MM.1S (cell line): ENCODE measurements around the gene CABP7.

ENCODE experiments used
- DNase-seq: peaks from one replicate; pipeline ENCODE4 v3.0.0-alpha.2; 2015
- H2AFZ ChIP-seq: fragments of 300-600 bp; sonication (generic); 2 replicates; pipeline ENCODE4 v1.6.0; 2016; ENCODE audit warnings: antibody characterized with exemption, low read length
- H3F3A ChIP-seq: fragments of 300-600 bp; sonication (generic); 2 replicates; pipeline ENCODE4 v1.6.1; 2016; ENCODE audit warnings: mild to moderate bottlenecking, antibody characterized with exemption, low read length, moderate library complexity, mixed read lengths; ENCODE audit not compliant: insufficient read depth
- H3K27ac ChIP-seq: fragments of 300-600 bp; sonication (generic); 2 replicates; pipeline ENCODE4 v1.5.1; 2016; ENCODE audit warnings: mild to moderate bottlenecking, low read length
- H3K27me3 ChIP-seq: fragments of 300-600 bp; sonication (generic); replicated peaks from 2 replicates; pipeline ENCODE4 v1.6.0; 2016; ENCODE audit warnings: low read length; ENCODE audit not compliant: insufficient read depth
- H3K36me3 ChIP-seq: fragments of 300-600 bp; sonication (generic); replicated peaks from 2 replicates; pipeline ENCODE4 v1.6.1; 2016; ENCODE audit warnings: mild to moderate bottlenecking, low read length, mixed read lengths; ENCODE audit not compliant: insufficient read depth
- H3K4me1 ChIP-seq: fragments of 300-600 bp; sonication (generic); 2 replicates; pipeline ENCODE4 v1.6.1; 2016; ENCODE audit warnings: low read length, mixed read lengths
- H3K4me2 ChIP-seq: fragments of 300-600 bp; sonication (generic); 2 replicates; pipeline ENCODE4 v1.6.0; 2016; ENCODE audit warnings: low read depth, low read length
- H3K4me3 ChIP-seq: fragments of 300-600 bp; sonication (generic); 2 replicates; pipeline ENCODE4 v1.5.1; 2016; ENCODE audit warnings: low read length, mixed read lengths
- H3K79me2 ChIP-seq: fragments of 300-600 bp; sonication (generic); 2 replicates; pipeline ENCODE4 v1.6.1; 2016; ENCODE audit warnings: mixed run types, low read length, mixed read lengths
- H3K9ac ChIP-seq: fragments of 300-600 bp; sonication (generic); 2 replicates; pipeline ENCODE4 v1.6.1; 2016; ENCODE audit warnings: low read length, mixed read lengths
- H3K9me2 ChIP-seq: fragments of 300-600 bp; sonication (generic); replicated peaks from 2 replicates; pipeline ENCODE4 v1.6.1; 2016; ENCODE audit warnings: mild to moderate bottlenecking, low read length, mixed read lengths; ENCODE audit not compliant: insufficient read depth
- H3K9me3 ChIP-seq: fragments of 300-600 bp; sonication (generic); replicated peaks from 2 replicates; pipeline ENCODE4 v1.6.1; 2016; ENCODE audit warnings: mild to moderate bottlenecking, low read length, mixed read lengths; ENCODE audit not compliant: insufficient read depth
- H4K20me1 ChIP-seq: fragments of 300-600 bp; sonication (generic); 2 replicates; pipeline ENCODE4 v1.6.1; 2016; ENCODE audit warnings: mild to moderate bottlenecking, low read length, moderate library complexity, mixed read lengths; ENCODE audit not compliant: insufficient read depth
- EZH2 ChIP-seq: fragments of 300-600 bp; sonication (generic); optimal IDR thresholded peaks from 2 replicates; pipeline ENCODE3; 2017; ENCODE audit warnings: low read depth, mild to moderate bottlenecking, antibody characterized with exemption, low read length, mixed read lengths
- EZH2phosphoT487 ChIP-seq: fragments of 300-600 bp; sonication (generic); IDR thresholded peaks from 2 replicates; pipeline ENCODE4 v1.6.1; 2018; ENCODE audit warnings: antibody characterized with exemption, low read length
- TF ChIP-seq, protein P1 (sequence below): fragments of 300-600 bp; sonication (generic); IDR thresholded peaks from 2 replicates; pipeline ENCODE4 v1.5.1; 2016; ENCODE audit warnings: antibody characterized with exemption, low read length, mixed read lengths

CABP7 gene

DNA sequence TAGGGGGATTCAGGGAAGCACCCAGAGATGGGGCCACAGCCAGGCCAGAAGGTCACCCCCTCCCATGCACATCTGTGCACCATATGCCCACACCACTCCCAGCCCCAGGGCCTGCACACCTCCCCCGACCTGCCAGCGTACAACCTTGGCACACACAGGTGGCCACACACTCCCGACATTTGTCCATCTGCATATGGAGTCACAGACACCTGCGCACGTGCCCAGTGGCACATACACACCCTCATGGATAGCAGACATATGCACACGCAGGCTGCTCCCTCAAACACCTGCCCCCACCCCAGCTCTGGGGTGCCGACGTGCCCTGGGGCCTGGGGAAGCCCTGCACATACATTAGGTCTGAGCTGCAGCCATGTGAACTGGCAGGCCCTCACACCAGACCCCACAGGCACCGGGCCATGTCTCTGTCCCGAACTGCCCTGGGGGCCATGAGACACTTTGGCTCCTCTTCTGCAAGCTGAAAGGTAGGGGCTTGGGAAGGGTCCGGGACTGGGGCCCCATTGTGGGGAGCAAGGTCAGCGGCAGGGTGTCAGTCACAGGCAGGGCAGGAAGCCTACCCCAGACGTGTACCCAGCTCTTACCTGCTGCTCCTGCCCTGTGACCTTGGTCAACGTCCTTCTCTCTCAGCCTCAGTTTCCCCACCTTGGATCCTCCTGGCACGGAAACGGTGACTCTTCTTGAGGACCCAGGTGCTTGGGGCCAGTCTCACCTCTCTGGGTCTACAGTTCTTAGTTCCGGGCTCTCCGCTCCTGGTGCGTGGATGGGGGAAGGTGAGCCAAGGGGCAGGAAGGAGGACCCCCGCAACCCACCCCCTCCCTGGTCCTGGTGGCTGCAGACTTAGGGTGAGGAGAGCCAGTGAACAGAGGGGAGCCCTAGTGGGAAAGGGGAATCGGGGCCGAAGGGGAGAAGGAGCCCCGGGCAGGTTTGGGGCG lies 579 bp upstream of the CABP7 start:
- H3K4me3 ChIP-seq: no peak overlapping the region
- H3K4me2 ChIP-seq: no peak overlapping the region
- TF ChIP-seq EZH2phosphoT487: no peak
- TF ChIP-seq, protein P1, sequence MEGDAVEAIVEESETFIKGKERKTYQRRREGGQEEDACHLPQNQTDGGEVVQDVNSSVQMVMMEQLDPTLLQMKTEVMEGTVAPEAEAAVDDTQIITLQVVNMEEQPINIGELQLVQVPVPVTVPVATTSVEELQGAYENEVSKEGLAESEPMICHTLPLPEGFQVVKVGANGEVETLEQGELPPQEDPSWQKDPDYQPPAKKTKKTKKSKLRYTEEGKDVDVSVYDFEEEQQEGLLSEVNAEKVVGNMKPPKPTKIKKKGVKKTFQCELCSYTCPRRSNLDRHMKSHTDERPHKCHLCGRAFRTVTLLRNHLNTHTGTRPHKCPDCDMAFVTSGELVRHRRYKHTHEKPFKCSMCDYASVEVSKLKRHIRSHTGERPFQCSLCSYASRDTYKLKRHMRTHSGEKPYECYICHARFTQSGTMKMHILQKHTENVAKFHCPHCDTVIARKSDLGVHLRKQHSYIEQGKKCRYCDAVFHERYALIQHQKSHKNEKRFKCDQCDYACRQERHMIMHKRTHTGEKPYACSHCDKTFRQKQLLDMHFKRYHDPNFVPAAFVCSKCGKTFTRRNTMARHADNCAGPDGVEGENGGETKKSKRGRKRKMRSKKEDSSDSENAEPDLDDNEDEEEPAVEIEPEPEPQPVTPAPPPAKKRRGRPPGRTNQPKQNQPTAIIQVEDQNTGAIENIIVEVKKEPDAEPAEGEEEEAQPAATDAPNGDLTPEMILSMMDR: no peak
- TF ChIP-seq EZH2: no peak

DNA sequence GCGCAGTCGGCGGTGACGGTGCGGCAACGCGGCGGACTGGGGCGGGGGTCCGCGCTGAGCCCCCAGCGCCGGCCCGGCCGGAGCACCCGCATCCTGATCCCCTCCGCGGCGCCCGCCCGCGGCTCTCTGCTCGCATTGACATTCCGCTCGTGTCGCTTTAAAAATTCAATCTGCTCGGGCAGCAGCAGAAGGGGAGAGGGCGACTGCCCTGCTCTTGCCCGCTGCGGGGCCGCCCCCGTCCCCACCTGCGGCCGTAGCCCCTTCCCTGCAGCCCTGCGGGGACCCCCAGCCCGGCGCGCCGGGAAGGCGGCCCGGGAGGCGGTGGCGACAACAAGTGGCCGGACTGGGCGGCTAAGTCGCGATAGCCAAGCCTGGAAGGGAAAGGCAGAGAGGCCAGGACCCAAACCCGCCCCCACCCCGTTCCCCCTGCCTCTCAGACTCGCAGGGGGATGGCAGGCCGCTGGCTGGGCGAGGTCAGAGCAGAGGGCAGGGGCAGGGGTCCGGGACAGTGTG lies 1.1 kb downstream of the CABP7 start:
- no peak overlapping the region for H3K27ac ChIP-seq
- H2AFZ ChIP-seq: no peak overlapping the region
- TF ChIP-seq EZH2phosphoT487: no peak
- TF ChIP-seq, protein P1: no peak
- TF ChIP-seq EZH2: no peak
- no peak overlapping the region for H3K4me2 ChIP-seq
- no peak overlapping the region for H3K9ac ChIP-seq
- H3K36me3 ChIP-seq: no peaks in the 10 kb centered on the region
- DNase-seq: no peak
- peaks cover 85% of the 10 kb centered on the region for H3K27me3 ChIP-seq
- no peaks in the 10 kb centered on the region for H3K79me2 ChIP-seq
- H3K4me1 ChIP-seq: no peaks in the 10 kb centered on the region
- H3K9me2 ChIP-seq: no peaks in the 10 kb centered on the region
- no peak overlapping the region for H3K4me3 ChIP-seq
- no peaks in the 10 kb centered on the region for H3F3A ChIP-seq
- no peaks in the 10 kb centered on the region for H4K20me1 ChIP-seq
- H3K9me3 ChIP-seq: no peaks in the 10 kb centered on the region

More for the DNA sequence above, 579 bp upstream of the CABP7 start:
- Histone ChIP-seq H2AFZ (no peak overlapping the region), H3K9ac (no peak overlapping the region), H3K4me1 (no peaks in the 10 kb centered on the region), H4K20me1 (no peaks in the 10 kb centered on the region), H3K27me3 (peaks cover 85% of the 10 kb centered on the region), H3K9me2 (no peaks in the 10 kb centered on the region), H3K36me3 (no peaks in the 10 kb centered on the region), H3K9me3 (no peaks in the 10 kb centered on the region), H3K27ac (no peak overlapping the region), H3F3A (no peaks in the 10 kb centered on the region), H3K79me2 (no peaks in the 10 kb centered on the region)
- DNase-seq: no peak

DNA sequence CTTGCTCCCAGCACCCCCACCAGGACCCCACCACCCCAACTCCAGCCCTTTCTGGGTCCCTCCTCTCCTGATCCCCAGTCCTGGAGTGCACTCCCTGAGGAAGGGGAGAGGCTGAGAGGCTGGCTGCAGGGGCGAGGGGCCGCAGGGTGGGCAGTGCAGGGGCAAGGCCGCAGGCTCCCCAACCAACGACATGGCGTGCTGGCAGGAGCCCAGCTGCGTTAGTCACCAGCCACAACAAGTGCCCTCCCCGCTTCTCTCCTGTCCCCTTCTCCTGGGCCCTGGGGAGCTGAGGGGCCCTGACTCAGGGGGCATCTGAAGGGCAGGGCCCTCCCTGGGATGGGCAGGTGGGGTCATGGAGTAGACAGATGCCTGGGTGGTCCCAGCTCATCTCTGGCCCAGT lies 2.3 kb downstream of the CABP7 start:
- H3K9me3 ChIP-seq: no peaks in the 10 kb centered on the region
- TF ChIP-seq, protein P1: no peak
- TF ChIP-seq EZH2phosphoT487: no peak
- TF ChIP-seq EZH2: no peak

More for the DNA sequence above, 2.3 kb downstream of the CABP7 start:
- H3K79me2 ChIP-seq: no peaks in the 10 kb centered on the region
- H3K4me1 ChIP-seq: no peaks in the 10 kb centered on the region
- no peaks in the 10 kb centered on the region for H3K36me3 ChIP-seq
- no peak overlapping the region for H3K27ac ChIP-seq
- peaks cover 85% of the 10 kb centered on the region for H3K27me3 ChIP-seq
- H2AFZ ChIP-seq: no peak overlapping the region
- H3K9me2 ChIP-seq: no peaks in the 10 kb centered on the region
- no peak overlapping the region for H3K4me3 ChIP-seq
- H3K4me2 ChIP-seq: no peak overlapping the region
- H4K20me1 ChIP-seq: no peaks in the 10 kb centered on the region
- DNase-seq: no peak
- no peak overlapping the region for H3K9ac ChIP-seq
- H3F3A ChIP-seq: no peaks in the 10 kb centered on the region
